LNCaP clone FGC (cell line): ENCODE results near the gene NR5A1.
A peak's percentile ranks its signal among the peaks of the same experiment; 100 is the strongest.

Source experiments
- DNase-seq: peaks from one replicate; pipeline ENCODE4 v3.0.0-alpha.2; 2011; ENCODE audit warnings: low read depth
- H3K4me3 ChIP-seq: 2 replicates; pipeline ENCODE4 v1.5.1; 2011; ENCODE audit warnings: mild to moderate bottlenecking, low read depth, low read length, control low read depth
- TF ChIP-seq, protein P1 (sequence below): IDR thresholded peaks from 2 replicates; pipeline ENCODE4 v1.5.1; 2012; ENCODE audit warnings: mild to moderate bottlenecking; ENCODE audit not compliant: control insufficient read depth, insufficient read depth; ENCODE audit errors: extremely low read depth

The NR5A1 gene

GRCh38 chr9:124506931-124507879, at the start of gene NR5A1:
TSS of gene NR5A1 (minus strand) at chr9:124507399. CDS start at chr9:124503395, 4,004 bp downstream.
- DNase-seq = no peak
- no peak within 1 kb of the TSS for H3K4me3 ChIP-seq
- TF ChIP-seq, protein P1, sequence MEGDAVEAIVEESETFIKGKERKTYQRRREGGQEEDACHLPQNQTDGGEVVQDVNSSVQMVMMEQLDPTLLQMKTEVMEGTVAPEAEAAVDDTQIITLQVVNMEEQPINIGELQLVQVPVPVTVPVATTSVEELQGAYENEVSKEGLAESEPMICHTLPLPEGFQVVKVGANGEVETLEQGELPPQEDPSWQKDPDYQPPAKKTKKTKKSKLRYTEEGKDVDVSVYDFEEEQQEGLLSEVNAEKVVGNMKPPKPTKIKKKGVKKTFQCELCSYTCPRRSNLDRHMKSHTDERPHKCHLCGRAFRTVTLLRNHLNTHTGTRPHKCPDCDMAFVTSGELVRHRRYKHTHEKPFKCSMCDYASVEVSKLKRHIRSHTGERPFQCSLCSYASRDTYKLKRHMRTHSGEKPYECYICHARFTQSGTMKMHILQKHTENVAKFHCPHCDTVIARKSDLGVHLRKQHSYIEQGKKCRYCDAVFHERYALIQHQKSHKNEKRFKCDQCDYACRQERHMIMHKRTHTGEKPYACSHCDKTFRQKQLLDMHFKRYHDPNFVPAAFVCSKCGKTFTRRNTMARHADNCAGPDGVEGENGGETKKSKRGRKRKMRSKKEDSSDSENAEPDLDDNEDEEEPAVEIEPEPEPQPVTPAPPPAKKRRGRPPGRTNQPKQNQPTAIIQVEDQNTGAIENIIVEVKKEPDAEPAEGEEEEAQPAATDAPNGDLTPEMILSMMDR = no peak

- no peak for DNase-seq
- TF ChIP-seq, protein P1 = no peak
- no peak overlapping the region for H3K4me3 ChIP-seq
These were observed 47.8 kb upstream of the NR5A1 start for GRCh38 chr9:124555043-124555442.

DNA sequence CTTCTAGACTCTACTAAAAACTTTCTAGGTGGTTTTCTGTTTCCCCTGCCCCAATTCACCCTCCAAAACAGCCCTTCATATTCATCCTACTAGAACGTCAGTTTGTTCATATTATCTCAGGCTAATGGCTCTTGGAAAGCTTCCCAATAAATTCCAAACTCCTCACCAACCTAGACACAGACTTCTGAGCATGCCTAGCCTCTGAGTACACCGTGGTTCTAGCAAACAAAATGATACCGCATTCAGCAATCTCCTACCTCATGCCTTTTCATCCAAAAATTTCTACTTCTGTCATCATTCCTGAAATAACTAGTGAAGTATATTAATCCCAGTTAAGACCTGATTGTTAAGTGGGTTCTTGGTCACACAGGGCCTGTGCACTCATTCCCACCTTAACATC, 46.5 kb upstream of the NR5A1 start:
- no peak for DNase-seq
- TF ChIP-seq, protein P1 = no peak
- H3K4me3 ChIP-seq = no peak overlapping the region

DNA sequence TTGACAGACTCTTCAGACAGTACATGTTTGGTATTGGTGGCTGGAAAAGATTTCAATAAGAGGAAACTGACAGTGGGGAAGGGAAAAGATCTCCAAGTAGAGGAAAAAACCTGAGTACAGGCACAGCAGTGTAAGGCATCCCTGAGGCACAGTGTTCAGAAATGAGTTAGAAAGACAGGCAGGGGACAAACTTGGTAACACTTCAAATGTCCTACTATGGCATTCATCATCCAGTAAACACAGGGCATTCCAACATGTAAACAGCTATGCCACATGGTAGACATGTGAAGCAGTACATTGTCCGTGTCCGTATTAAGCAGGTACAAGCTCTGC, 45.0 kb upstream of the NR5A1 start:
- H3K4me3 ChIP-seq = no peak overlapping the region
- TF ChIP-seq, protein P1 = no peak
- no peak for DNase-seq

GRCh38 chr9:124551472-124552272, 44.5 kb upstream of the NR5A1 start:
- TF ChIP-seq, protein P1 = peak; percentile 94
- peak; percentile 19 for DNase-seq

GRCh38 chr9:124550072-124550471, 42.9 kb upstream of the NR5A1 start:
- DNase-seq = no peak
- no peak overlapping the region for H3K4me3 ChIP-seq
- TF ChIP-seq, protein P1 = no peak

More at GRCh38 chr9:124551472-124552272, 44.5 kb upstream of the NR5A1 start:
- no peak overlapping the region for H3K4me3 ChIP-seq
